Activated CD4-positive, alpha-beta T cell treated with anti-CD3 and anti-CD28 coated beads, Interleukin-2, Interleukin-6, amounts not matched to agents 100 ng/mL and 50 ng/mL, durations not matched to agents 16 hours and 8 hours (primary cell): ENCODE results near the gene C2CD3.
A peak's percentile ranks its signal among the peaks of the same experiment; 100 is the strongest.

ENCODE experiments used
- DNase-seq: peaks from one replicate; pipeline ENCODE4 v3.0.0-alpha.2; 2020

Gene C2CD3

DNA sequence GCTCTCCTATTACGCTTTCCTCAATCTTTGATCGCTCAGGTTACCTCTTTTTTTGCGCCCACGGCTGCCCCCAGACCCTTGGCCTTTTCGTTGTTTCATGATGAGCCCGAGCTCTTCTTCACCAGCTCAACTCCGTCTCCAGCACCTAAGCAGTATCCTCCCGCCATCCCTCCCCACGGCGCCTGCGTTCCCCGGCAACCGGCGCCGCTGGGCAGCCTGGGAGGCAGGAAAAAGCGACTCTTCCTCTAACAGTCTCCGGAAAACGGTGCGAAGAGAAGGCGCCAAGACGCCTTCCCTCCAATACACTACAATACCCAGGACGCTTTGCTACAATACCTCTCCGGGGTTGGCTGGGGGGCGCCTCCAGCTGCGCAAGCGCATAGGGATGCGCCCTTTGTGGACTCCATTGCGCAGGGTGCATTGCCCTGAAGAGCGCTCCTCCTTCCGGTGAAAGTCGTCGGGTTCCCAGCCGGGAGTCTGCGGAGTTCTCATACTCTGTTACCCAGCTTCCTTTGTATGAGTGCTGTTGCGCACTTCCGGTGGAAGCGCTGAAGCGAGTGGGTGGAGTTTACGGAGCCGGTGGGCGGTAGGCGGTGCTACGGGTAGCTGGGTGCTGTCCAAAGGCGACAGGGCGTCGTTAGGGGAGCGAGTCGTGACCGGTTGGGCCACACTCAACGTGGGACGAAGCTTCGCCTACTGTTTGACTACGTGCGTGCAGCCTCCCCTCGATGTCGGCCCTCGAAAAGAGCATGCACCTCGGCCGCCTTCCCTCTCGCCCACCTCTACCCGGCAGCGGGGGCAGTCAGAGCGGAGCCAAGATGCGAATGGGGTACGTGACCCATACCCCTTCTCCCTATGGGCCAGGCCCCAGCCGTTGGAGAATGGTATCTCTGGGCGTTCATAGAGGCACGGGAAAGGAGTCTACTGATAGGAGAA lies at the start of gene C2CD3, which contains the start of gene PPME1:
Gene C2CD3 (minus strand): TSS at position 309 of the 936 bp plus-strand sequence. CDS start 210 bp downstream, at position 99.
Gene PPME1 (plus strand): TSS at position 596 of the 936 bp plus-strand sequence. CDS start 133 bp downstream, at position 729.
- peak; percentile 99 for DNase-seq

- DNase-seq = no peak
These were observed 49.6 kb upstream of the C2CD3 start for GRCh38 chr11:74220376-74220775.

- DNase-seq = no peak
These were observed 41.7 kb upstream of the C2CD3 start for GRCh38 chr11:74212533-74212932.

DNA sequence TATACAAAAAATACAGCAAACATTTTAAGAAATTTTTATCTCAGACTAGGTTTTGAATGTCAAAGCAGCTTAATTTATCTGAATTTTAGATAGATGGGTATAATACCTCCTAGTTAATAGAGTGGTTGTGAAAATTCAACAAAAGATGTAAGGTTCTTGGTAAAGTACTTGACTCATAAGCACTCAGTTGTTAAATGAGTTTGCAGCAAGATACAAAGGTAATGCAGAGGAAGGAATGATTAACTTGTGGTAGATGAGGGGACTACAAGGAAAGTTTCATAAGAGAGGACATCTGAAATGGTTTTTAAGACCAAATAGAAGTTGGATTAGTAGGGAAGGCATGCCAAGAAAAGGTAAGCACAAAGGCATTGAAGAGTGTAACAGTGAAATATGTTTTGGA lies 37.7 kb upstream of the C2CD3 start:
- DNase-seq = no peak

DNA sequence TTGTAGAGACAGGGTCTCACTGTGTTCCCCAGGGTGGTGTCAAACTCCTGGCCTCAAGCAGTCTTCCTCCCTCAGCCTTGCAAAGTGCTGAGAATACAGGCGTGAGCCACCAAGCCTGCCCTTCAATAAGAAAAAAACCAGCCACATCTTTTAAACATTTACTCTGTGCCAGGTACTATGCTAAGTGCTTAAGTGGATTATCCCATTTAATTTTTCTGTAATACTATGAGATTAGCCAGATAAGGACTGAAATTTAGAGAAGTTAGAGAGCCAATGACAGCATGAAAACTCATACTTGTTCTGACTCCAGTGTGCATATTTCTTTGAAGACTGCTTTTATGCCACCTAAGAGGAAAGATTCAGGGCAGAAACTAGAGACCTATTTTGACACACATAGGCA lies 35.9 kb upstream of the C2CD3 start:
- no peak for DNase-seq

DNA sequence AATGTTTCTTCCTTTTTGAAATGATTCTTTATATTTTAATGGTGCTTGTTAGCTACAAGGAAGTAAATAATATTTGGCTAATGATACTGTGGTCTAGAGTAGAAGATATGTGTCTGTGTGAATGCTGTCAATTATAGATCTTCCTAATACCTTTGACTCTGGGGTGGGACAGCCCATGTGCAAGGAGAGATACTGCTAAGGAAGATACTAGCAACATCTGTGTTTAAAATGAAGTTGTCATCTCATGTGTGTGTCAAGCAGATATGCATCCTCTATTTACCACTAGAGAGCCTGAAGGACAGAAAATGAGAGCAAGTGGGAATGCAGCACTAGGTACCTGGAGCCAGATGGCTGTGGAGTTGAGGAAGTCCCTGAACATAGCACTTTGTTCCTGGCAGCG lies 34.4 kb upstream of the C2CD3 start:
- DNase-seq = no peak

GRCh38 chr11:74204701-74205100 lies 33.9 kb upstream of the C2CD3 start:
- peak; percentile 9 for DNase-seq

GRCh38 chr11:74203966-74204365 lies 33.2 kb upstream of the C2CD3 start:
- DNase-seq = no peak

DNA sequence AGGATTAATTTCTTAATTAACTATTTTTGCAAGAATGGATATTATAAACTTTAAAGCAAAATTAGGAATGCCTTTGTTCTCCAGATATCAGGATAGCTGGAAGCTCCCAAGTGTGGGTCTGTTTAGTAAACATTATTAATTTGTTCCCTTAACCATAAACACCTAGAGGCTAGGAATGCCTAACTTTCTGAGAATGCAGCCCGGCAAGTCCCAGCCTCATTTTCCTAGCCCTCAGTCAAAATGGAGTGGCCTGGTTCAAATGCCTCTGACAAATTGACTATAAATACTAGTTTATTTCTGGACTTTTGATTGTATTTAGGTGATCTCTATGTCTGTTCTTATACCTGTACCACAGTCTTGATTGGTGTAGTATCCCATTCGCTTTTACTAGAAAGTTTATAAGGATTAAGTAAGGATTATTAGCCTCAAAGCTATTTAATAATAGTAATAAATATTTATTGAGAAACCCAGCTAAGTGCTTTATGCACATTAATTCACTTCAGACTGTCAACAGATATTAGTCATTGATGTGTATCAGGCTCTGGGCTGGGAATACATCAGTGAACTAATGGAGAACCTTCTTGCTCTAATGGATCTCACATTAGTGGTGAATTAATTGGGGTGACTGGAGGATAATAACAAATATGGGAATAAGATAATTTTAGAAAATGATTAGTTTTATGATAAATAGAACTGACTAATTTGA lies 26.1 kb upstream of the C2CD3 start:
- no peak for DNase-seq

GRCh38 chr11:74195828-74196227 lies 25.0 kb upstream of the C2CD3 start:
- DNase-seq = no peak

- no peak for DNase-seq
These were observed 14.9 kb upstream of the C2CD3 start for GRCh38 chr11:74185695-74186094.

- no peak for DNase-seq
These were observed 14.5 kb upstream of the C2CD3 start for GRCh38 chr11:74185285-74185684.

GRCh38 chr11:74182635-74183034 lies 11.8 kb upstream of the C2CD3 start:
- no peak for DNase-seq

DNA sequence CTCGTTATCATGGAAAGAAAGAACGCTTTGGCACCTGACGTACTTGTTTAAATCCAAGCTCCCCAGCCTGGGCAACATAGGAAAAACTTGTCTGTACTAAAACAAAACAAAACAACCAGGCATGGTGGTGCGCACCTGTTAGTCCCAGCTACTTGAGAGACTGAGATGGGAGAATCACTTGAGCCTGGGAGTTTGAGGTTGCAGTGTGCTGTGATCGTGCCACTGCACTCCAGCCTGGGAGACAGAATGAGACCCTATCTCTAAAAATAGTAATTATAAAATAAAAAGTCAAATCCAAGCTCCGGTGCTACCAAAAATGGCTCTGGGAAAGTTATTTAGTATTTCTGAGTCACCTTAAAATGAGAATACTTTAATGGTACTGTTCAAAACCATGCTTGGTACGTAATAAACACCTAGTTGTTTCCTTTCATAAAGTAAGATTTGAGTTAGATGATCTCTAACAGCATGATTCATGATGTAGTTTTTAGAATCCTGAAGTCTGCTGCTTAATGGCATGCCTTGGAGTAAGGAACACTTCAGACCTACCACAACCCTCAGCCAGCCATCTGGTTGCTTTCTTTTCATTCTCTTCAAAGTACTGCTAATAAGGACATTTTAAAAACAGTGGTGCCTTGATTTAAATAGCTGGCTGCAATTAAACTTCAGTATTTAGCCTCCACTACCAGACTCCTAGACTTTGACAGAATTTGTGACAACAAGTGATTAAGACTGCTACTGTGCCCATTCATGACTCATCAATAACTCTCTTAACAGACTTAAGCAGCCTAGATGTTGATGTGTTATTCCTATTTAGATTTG lies 8.6 kb upstream of the C2CD3 start:
- peak; percentile 38 for DNase-seq

DNA sequence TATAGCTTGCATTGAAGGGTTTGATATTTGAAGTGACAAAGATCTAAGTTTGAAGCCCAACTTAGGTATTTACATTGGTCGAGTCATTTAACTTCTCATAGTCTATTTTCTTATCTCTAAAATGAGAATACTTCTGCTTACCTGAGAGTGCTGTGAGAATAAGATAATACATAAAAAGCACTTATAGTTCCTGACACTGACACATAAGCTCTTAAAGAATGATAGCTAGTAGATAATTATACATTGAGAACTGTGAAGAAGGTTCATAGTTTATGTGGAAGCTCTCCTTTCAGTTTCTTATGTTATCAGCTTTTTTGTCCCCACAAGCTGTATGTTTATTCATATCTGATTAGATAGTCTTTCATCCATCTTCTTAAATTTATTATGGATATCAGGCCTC lies 5.1 kb upstream of the C2CD3 start:
- no peak for DNase-seq

GRCh38 chr11:74171997-74172396 lies 1.2 kb upstream of the C2CD3 start:
- DNase-seq = no peak

DNA sequence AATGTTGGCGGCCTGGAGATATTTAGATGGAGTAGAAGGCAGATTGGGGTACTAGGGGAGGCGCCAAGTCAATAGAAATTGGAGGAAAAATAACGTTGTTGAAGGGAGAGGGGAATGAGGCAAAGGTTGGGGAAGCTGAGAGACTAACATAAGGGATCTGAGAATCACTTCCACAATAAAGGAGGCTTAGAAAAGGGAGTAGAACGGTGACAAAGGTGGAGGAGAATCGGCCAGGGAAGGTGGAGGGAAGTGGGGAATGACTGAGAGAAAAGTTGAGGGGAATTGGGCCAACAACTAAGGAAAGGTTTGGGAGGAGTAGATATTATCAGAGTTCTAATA lies 797 bp upstream of the C2CD3 start:
- no peak for DNase-seq

GRCh38 chr11:74169738-74170458 lies 904 bp downstream of the C2CD3 start:
- DNase-seq = no peak

- no peak for DNase-seq
These were observed 2.0 kb downstream of the C2CD3 start for GRCh38 chr11:74168838-74169237.

DNA sequence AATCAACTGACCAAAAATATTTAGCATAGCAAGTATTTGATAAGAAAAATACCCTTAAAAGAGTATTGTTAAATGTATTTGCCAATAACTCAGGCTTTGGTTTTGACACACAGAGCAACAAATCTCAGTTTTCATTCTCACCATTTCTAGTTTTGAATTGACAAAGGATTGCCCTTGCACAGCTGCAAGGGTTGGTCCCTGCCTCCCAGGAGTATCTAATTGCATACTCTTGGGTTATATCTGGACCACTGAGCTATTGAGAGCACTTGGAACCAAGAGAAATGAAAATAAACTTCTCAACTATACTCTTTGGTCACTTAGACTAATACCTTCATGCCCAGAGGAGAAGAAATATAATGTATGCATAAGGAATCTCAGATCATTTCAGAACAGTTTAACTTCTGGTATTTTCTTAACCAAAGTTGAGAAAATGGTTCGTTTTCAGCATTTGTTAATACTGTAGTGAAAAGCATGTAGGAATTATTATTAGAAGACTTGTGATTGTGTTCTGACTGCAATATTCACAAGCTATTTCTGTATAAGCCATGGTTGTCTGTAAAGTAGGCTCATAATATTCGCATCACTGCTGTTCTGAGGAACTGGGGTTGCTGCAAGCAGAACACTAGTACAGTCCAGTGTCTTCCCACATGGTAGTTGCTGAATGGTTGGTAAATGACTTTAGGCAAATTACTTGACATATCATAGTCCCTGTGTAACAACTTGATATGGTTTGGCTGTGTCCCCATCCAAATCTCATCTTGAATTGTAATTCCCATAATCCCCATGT lies 7.9 kb downstream of the C2CD3 start:
- DNase-seq = peak; percentile 52

GRCh38 chr11:74159642-74160041 lies 11.2 kb downstream of the C2CD3 start:
- no peak for DNase-seq

DNA sequence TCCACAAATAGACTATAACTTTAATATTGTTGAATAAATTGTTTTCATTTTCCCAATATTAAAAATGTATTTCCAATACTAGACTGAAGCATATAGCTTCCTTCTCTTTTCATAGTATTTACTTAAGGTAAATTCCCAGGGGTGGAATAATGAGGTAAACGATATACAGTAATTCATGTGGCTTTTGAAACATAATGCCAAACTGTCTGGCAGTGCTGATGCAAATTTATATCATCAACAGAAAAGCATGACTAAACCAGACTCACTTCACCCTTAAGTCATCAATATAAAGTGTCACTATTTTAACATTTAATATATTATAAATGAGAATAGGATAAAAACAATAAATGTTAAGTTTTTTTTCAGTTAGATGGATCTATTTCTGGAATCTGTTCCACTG lies 13.6 kb downstream of the C2CD3 start:
- no peak for DNase-seq
